Measurements from ENCODE around the gene HSPA14.

DNA sequence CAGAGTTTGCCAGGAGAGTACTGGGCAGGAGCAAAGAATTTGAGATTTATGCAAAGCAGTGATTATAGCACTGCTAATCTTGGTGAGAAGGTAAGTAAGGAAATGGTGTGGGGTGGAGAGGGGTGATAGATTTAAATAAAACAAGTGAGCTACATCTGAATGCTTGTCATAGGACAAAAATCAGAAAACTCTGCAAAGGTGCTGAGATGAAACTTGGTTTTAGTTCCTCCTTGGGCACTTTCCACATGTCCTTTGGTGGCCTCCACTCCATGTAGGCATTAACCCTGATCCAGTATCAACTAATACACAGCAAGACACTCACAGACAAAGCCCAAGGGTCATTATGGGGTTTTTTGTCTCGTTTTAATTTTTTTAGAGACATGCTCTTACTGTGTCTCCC is 37.7 kb upstream of the HSPA14 start:
- TF ChIP-seq IRF2 (CRISPR knock-in tag; IDR thresholded peaks at IDR 0.05; ENCODE audit: borderline replicate concordance, low read depth): no peak
- no peak for TF ChIP-seq NR2C2 (CRISPR knock-in tag; IDR thresholded peaks at IDR 0.05)
- TF ChIP-seq SP1 (CRISPR knock-in tag; conservative IDR thresholded peaks at IDR 0.05): no peak
- no peak for TF ChIP-seq MAX (CRISPR knock-in tag; IDR thresholded peaks at IDR 0.05)
- TF ChIP-seq, protein P1, sequence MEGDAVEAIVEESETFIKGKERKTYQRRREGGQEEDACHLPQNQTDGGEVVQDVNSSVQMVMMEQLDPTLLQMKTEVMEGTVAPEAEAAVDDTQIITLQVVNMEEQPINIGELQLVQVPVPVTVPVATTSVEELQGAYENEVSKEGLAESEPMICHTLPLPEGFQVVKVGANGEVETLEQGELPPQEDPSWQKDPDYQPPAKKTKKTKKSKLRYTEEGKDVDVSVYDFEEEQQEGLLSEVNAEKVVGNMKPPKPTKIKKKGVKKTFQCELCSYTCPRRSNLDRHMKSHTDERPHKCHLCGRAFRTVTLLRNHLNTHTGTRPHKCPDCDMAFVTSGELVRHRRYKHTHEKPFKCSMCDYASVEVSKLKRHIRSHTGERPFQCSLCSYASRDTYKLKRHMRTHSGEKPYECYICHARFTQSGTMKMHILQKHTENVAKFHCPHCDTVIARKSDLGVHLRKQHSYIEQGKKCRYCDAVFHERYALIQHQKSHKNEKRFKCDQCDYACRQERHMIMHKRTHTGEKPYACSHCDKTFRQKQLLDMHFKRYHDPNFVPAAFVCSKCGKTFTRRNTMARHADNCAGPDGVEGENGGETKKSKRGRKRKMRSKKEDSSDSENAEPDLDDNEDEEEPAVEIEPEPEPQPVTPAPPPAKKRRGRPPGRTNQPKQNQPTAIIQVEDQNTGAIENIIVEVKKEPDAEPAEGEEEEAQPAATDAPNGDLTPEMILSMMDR (IDR thresholded peaks at IDR 0.05): no peak
- TF ChIP-seq JUN (CRISPR knock-in tag; IDR thresholded peaks at IDR 0.05): no peak
- TF ChIP-seq TEAD4 (CRISPR knock-in tag; IDR thresholded peaks at IDR 0.05): no peak
- no peak for TF ChIP-seq USF1 (CRISPR knock-in tag; IDR thresholded peaks at IDR 0.05)
- TF ChIP-seq GABPB1 (CRISPR knock-in tag; IDR thresholded peaks at IDR 0.05): no peak
- TF ChIP-seq STAT6 (CRISPR knock-in tag; conservative IDR thresholded peaks at IDR 0.05; ENCODE audit: low read depth): no peak

Data from WTC11 (cell line).